Cerebellar nuclear complex (tissue), 1 donor: Measurements from ENCODE around the gene KCNV2.

Experiments
- DNase-seq, 2 experiments: peaks; one replicate each; lab custom pipeline; 2025; lab: John Stamatoyannopoulos, UW

Gene KCNV2

GRCh38 chr9:2758898-2759510 lies 41.7 kb downstream of the KCNV2 start:
- DNase-seq, result no peak

GRCh38 chr9:2761424-2761823 lies 44.1 kb downstream of the KCNV2 start:
- no peak for DNase-seq

- DNase-seq, result no peak
Observed at GRCh38 chr9:2764353-2764752, 47.0 kb downstream of the KCNV2 start.

- no peak for DNase-seq
Observed at GRCh38 chr9:2765250-2765880, 48.1 kb downstream of the KCNV2 start.

DNA sequence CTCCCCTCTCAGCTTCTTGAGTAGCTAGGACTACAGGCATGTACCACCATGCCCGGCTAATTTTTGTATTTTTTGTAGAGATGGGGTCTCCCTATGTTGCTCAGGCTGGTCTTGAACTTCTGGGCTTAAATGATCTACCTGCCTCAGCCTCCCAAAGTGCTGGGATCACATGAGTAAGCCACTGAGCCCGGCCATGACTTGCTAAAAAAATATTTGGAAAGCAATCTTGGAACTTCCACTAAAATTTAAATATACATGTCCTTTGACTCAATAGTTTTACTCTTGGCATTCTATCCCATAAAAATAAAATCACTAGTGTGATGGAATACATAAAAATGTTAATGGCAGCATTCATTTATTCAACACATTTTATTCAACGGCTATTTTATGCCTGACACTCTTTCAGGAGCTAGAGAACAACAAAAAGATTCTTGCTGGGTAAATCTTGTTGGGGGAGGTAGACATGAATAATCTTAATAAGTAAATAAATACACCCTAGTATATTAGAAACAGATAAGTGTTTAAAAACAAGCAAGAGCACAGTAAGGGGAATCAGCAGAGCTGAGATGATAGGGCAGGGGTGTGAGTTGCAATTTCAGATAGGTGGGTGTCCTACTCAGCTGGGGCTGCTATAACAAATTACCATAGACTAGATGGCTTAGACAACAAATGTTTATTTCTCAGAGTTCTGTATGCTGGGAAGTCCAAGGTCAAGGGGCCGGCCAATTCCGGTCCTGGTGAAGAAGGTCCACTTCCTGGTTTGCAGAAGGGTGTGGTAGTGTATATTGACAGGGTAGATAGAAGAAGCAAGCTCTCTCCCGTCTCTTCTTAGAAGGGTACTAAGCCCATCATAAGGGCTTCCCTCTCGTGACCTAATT lies 50.7 kb downstream of the KCNV2 start:
- DNase-seq, result no peak

DNA sequence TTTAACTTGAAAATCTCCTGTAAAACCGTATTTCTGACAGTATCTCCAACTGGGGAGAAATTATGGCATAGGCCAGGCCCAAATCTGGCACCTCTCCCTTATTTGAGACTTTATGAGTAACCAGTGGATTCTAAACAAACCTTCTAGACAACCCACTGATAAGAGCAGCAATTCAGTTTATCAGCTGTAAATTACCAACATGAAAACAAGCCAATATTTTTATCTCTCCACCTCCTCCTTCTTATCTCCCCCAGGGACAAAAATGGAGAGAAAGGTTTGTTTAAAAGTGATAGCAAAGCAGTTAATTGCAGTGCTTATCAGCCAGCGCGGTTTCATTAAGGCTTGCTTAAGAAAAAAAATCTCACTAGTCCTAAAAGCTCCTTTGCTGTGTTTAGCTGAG lies 53.8 kb downstream of the KCNV2 start:
- DNase-seq, result no peak

DNA sequence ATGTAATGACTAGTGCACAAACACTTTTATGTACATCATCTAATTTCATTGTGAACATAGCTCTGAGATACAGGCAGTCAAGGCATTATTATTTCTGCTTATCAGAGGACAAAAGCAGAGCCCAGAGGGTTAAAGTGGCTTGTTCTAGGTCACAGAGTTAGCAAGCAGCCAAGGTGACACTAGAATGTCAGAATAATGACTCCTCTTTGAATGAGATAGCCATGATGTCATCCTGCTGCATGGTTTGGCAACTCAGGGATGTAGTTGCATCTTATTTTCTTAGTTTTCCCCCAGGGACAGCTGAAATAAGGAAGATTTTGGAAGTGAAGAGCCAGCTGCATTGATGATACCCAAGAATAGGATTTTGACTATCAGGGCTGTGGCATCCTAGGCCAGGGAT lies 54.4 kb downstream of the KCNV2 start:
- no peak for DNase-seq

- DNase-seq, result no peak
Observed at GRCh38 chr9:2777454-2777853, 60.1 kb downstream of the KCNV2 start.

- no peak for DNase-seq
Observed at GRCh38 chr9:2778816-2779215, 61.5 kb downstream of the KCNV2 start.
